ENCODE measurements around the gene ITGB3BP.

ITGB3BP gene

DNA sequence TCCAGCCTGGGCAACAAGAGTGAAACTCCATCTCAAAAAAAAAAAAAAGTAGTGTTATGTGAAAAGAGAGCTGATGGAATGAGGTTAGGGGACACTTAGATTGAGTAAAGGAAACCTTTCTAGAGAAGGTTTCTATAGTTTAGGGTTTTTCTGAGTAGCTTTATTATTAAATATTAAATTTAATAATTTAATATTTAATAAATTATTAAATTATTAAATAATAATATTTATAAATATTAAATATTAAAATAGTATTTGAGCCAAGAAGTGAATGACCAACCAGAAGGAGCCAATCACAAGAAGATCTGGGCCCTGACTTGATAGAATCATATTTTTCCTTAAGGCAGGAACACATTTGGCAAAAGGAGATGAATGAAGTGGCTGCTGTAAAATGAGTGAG lies 104.9 kb downstream of the ITGB3BP start:
- H3K4me1 ChIP-seq: peaks cover 0 to 5% (median 0%) of the 10 kb centered on the region in 10 experiments; a peak in 2 of 20 replicates
- no peak overlapping the region for H3K27ac ChIP-seq
- H3K4me3 ChIP-seq: no peak overlapping the region
- H3K36me3 ChIP-seq: peaks cover 3 to 53% (median 36%) of the 10 kb centered on the region in 11 experiments; a peak in 18 of 22 replicates
- no peak overlapping the region for H3K4me2 ChIP-seq
- no peaks in the 10 kb centered on the region for H3K27me3 ChIP-seq
- no peak for TF ChIP-seq Cebpa-rat (IDR thresholded peaks at IDR 0.05)
- no peak overlapping the region for H3K9ac ChIP-seq
- no peaks in the 10 kb centered on the region for H4K20me1 ChIP-seq
- 0 out of 22 replicates have a peak, but pooled peaks cover 0 to 5% (median 0%) of the 10 kb centered on the region in 11 experiments for H3K9me3 ChIP-seq (replicated peaks in 1 of 11)

DNA sequence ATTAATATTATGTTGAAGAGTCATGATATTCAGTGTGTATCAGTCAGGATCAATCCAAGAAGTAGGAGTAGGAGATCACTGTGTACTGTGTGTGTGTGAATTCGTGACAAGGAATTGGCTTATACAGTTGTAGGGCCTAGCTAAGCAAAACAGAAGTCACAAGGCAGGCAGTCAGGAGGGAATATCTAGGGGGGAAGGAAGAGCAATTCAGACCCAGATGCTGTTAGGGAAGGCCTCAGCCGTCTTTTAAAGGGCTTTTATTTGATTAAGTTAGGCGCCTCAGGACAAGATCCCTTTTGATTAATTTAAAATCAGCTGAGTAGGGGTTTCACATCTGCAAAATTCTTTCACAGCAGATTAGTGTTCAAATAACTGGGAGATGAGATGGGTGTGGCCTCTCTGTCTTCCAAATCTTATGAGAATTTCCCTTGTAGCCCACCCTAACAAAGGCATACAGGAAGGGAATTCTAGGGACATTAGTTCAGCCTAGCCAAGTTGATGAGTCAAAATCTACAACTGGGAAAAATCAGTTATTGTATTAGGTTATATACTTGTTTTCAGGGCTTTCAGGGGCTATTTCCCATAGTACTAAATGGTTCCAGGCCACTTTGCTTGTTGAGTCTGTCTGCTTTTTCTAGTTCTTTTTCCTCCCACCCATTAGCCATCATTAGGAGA lies 108.2 kb downstream of the ITGB3BP start:
- no peak for TF ChIP-seq Cebpa-rat (IDR thresholded peaks at IDR 0.05)
- H3K27me3 ChIP-seq: no peaks in the 10 kb centered on the region
- H3K27ac ChIP-seq: no peak overlapping the region
- H3K4me3 ChIP-seq: no peak overlapping the region
- H4K20me1 ChIP-seq: no peaks in the 10 kb centered on the region
- no peaks in the 10 kb centered on the region for H3K9me3 ChIP-seq (replicated peaks in 1 of 11)
- H3K4me2 ChIP-seq: no peak overlapping the region
- H3K4me1 ChIP-seq: peaks cover 0 to 5% (median 0%) of the 10 kb centered on the region in 10 experiments; a peak in 2 of 20 replicates
- peaks cover 10 to 52% (median 34%) of the 10 kb centered on the region in 11 experiments; a peak in 21 of 22 replicates for H3K36me3 ChIP-seq
- H3K9ac ChIP-seq: no peak overlapping the region

DNA sequence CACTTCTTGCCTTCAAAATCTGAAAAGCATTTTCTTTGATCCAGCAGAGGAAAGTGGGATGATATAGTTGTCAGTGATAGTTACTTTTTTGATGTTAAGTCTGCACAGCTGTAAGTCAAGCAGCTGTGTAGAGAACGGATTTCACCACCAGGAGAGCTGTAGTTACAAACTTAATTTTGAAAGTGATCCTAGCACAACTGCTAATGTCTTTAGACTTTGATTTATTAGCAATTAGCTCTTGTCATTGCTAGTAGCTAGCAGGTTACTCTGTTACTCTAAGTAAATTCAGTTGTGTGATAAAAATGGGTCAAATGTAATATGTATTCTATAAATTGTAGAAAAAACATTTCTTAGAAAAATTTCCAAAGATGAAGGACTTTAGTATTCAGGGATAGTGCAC lies 109.6 kb downstream of the ITGB3BP start:
- no peak overlapping the region for H3K27ac ChIP-seq
- H3K4me3 ChIP-seq: no peak overlapping the region
- no peak for TF ChIP-seq Cebpa-rat (IDR thresholded peaks at IDR 0.05)
- H3K4me1 ChIP-seq: peaks cover 0 to 5% (median 0%) of the 10 kb centered on the region in 10 experiments; a peak in 2 of 20 replicates
- H3K36me3 ChIP-seq: peaks cover 11 to 59% (median 39%) of the 10 kb centered on the region in 11 experiments; a peak in 21 of 22 replicates
- no peak overlapping the region for H3K4me2 ChIP-seq
- H3K9me3 ChIP-seq (replicated peaks in 1 of 11): no peaks in the 10 kb centered on the region
- no peaks in the 10 kb centered on the region for H3K27me3 ChIP-seq
- no peak overlapping the region for H3K9ac ChIP-seq
- H4K20me1 ChIP-seq: no peaks in the 10 kb centered on the region

DNA sequence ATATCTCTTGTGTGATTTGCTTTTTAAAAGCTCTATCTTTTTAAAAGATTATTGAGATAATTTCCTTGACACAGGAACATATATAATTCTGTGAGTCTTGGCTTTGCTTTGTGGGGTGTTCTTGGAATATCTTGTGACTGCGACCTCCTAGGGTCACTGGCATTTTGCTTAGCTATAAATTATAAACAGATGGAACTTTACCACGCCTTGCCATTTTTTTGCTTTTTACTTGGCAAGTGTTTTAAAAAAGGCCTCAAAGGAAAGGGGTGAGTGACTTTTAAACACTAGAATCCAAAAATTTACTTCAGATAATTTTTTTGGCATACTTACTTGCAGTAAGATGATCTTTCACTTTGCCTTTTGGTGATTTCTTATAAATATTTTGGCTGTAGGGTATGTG lies 112.0 kb downstream of the ITGB3BP start:
- H3K9ac ChIP-seq: no peak overlapping the region
- no peak overlapping the region for H3K27ac ChIP-seq

DNA sequence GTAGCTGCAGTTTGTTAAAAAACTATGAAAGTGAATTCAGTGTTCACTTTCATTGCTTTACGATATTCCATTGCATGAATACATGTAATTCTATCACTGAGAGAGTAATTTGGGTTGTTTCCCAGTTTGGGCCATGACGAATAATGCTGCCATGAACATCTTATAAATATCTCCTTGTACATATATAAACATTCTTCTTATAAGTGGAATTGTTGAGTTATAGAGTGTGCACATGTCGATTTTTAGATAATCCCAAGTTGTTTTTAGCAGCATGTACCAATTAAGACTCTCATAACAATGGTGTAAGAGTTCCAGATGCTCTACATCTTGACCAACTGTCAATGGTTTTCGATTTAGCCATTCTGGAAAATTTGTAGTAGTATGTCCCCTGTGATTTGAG lies 114.7 kb downstream of the ITGB3BP start:
- peaks cover 0 to 11% (median 0%) of the 10 kb centered on the region in 10 experiments; a peak in 6 of 20 replicates for H3K4me1 ChIP-seq
- no peak overlapping the region for H3K4me2 ChIP-seq

More for the DNA sequence above, 112.0 kb downstream of the ITGB3BP start:
- Histone ChIP-seq H3K27me3 (no peaks in the 10 kb centered on the region), H4K20me1 (no peaks in the 10 kb centered on the region), H3K36me3 (peaks cover 12 to 65% (median 41%) of the 10 kb centered on the region in 11 experiments; a peak in 21 of 22 replicates), H3K9me3 (replicated peaks in 1 of 11) (no peaks in the 10 kb centered on the region), H3K4me3 (no peak overlapping the region), H3K4me1 (peaks cover 0 to 5% (median 0%) of the 10 kb centered on the region in 10 experiments; a peak in 2 of 20 replicates), H3K4me2 (no peak overlapping the region)
- no peak for TF ChIP-seq Cebpa-rat (IDR thresholded peaks at IDR 0.05)

DNA sequence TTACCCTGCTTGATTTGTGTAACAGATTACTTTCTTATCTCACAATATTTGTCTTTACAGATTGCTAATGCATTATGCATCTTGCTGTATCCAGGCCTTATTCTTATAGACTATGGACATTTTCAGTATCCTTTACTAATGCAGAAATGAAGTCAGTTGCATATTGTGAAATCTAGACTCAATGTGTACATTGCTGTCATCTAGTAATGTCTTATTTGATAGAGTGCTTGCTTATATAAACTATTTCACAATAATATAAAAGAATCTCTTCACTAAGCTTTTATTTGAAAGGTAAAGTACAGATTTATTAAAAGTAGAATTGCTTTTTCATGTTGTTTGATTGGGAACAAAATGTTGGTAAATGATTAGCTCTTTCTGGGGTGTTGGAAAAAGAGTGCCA lies 116.0 kb downstream of the ITGB3BP start:
- no peaks in the 10 kb centered on the region for H4K20me1 ChIP-seq
- H3K4me1 ChIP-seq: peaks cover 0 to 22% (median 0%) of the 10 kb centered on the region in 10 experiments; a peak in 6 of 20 replicates
- no peaks in the 10 kb centered on the region for H3K9me3 ChIP-seq (replicated peaks in 1 of 11)
- H3K27me3 ChIP-seq: no peaks in the 10 kb centered on the region
- H3K36me3 ChIP-seq: peaks cover 9 to 68% (median 29%) of the 10 kb centered on the region in 11 experiments; a peak in 21 of 22 replicates
- no peak overlapping the region for H3K9ac ChIP-seq
- no peak overlapping the region for H3K4me3 ChIP-seq
- no peak overlapping the region for H3K4me2 ChIP-seq
- no peak; a peak in 1 of 22 replicates for TF ChIP-seq Cebpa-rat (IDR thresholded peaks at IDR 0.05)
- no peak overlapping the region for H3K27ac ChIP-seq

More for the DNA sequence above, 114.7 kb downstream of the ITGB3BP start:
- no peaks in the 10 kb centered on the region for H3K9me3 ChIP-seq (replicated peaks in 1 of 11)
- no peak overlapping the region for H3K9ac ChIP-seq
- no peak overlapping the region for H3K4me3 ChIP-seq
- H3K27ac ChIP-seq: no peak overlapping the region
- no peaks in the 10 kb centered on the region for H4K20me1 ChIP-seq
- no peaks in the 10 kb centered on the region for H3K27me3 ChIP-seq
- peaks cover 12 to 68% (median 29%) of the 10 kb centered on the region in 11 experiments; a peak in 21 of 22 replicates for H3K36me3 ChIP-seq
- no peak for TF ChIP-seq Cebpa-rat (IDR thresholded peaks at IDR 0.05)

DNA sequence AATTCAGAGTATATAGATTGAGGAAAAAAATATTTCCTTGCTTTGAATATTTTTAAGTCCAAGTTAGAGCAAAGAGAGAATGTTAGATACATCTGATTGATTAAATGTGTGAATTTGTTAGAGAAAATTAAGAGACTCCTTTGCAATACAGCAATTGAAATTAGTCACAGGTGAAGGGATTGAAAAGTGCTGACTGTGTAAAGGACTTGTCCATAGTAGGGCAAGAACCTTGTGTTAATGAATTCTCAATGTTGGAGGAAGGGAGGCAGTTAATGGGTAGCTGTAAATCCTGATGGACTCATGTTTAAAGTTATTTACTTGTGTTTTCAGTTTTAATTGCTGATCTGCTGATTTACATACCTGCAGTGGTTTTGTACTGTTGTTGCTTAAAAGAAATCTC lies 117.0 kb downstream of the ITGB3BP start:
- Histone ChIP-seq H3K9me3 (replicated peaks in 1 of 11) (no peaks in the 10 kb centered on the region), H3K9ac (no peak overlapping the region), H3K4me3 (no peak overlapping the region), H3K4me1 (peaks cover 0 to 22% (median 0%) of the 10 kb centered on the region in 10 experiments; a peak in 6 of 20 replicates), H3K4me2 (no peak overlapping the region), H3K27ac (no peak overlapping the region), H3K27me3 (no peaks in the 10 kb centered on the region), H3K36me3 (peaks cover 4 to 68% (median 29%) of the 10 kb centered on the region in 11 experiments; a peak in 19 of 22 replicates), H4K20me1 (no peaks in the 10 kb centered on the region)
- TF ChIP-seq Cebpa-rat (IDR thresholded peaks at IDR 0.05): no peak

DNA sequence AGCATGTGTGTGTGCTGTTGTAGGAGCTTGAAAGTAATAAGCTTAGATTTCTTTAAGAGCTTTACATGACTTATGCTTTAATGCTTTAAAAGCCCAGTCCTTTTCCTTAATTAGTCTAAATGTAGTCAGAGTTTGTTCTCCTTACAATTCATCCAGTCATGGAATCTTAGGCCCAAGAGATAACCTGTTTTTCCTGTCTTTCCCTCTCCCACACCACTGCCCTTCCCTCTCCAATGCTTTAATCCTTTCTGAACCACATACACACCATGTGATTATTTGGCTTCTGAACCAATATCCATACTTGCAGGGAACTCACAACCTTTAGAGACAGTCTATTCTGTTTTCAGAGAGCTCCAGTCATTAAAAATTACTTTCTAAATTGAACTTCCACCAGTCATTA lies 118.0 kb downstream of the ITGB3BP start:
- no peaks in the 10 kb centered on the region for H4K20me1 ChIP-seq
- peaks cover 4 to 69% (median 36%) of the 10 kb centered on the region in 11 experiments; a peak in 19 of 22 replicates for H3K36me3 ChIP-seq
- H3K4me2 ChIP-seq: no peak overlapping the region
- H3K9me3 ChIP-seq (replicated peaks in 1 of 11): no peaks in the 10 kb centered on the region
- no peak overlapping the region for H3K27ac ChIP-seq
- peaks cover 0 to 22% (median 0%) of the 10 kb centered on the region in 10 experiments; a peak in 6 of 20 replicates for H3K4me1 ChIP-seq
- TF ChIP-seq Cebpa-rat (IDR thresholded peaks at IDR 0.05): no peak
- no peak overlapping the region for H3K9ac ChIP-seq
- no peaks in the 10 kb centered on the region for H3K27me3 ChIP-seq
- no peak overlapping the region for H3K4me3 ChIP-seq

DNA sequence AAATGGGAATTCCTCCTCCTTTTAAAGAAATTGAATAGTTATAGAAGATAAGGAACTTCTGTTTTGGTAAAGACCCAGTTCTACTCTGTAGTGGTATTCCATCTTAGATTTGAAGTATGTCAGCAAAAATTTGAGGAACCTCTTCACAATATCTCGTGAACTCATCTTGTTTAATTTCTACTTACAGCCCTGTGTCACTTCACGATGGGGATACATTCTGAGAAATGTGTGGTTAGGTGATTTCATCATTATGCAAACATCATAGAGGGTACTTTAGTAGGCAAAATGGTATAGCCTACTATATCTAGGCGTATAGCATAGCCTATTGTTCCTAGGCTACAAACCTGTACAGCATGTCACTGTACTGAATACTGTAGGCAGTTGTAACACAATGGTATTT lies 119.6 kb downstream of the ITGB3BP start:
- Histone ChIP-seq H3K9me3 (replicated peaks in 1 of 11) (no peaks in the 10 kb centered on the region), H3K9ac (no peak overlapping the region), H3K4me3 (no peak overlapping the region), H3K27me3 (no peaks in the 10 kb centered on the region), H3K4me2 (peak overlapping the region in 3 of 11 experiments; percentile 12 to 68 (median 27); a peak in 4 of 22 replicates), H3K27ac (peak overlapping the region in 2 of 11 experiments; percentile 44 to 67; a peak in 5 of 22 replicates), H4K20me1 (no peaks in the 10 kb centered on the region), H3K4me1 (peaks cover 0 to 22% (median 0%) of the 10 kb centered on the region in 10 experiments; a peak in 6 of 20 replicates), H3K36me3 (peaks cover 7 to 70% (median 40%) of the 10 kb centered on the region in 11 experiments; a peak in 21 of 22 replicates)
- no peak for TF ChIP-seq Cebpa-rat (IDR thresholded peaks at IDR 0.05)
